ENCODE data around the gene FGFR2. TPM values are rescaled to one million over a fixed set of nuclear protein-coding genes. Genes with fewer than 3 reads are reported as not detected.
A peak's percentile ranks its signal among the peaks of the same experiment; 100 is the strongest.

The FGFR2 gene
- polyA plus RNA-seq, 1 donor from 2014 or later: not detected

DNA sequence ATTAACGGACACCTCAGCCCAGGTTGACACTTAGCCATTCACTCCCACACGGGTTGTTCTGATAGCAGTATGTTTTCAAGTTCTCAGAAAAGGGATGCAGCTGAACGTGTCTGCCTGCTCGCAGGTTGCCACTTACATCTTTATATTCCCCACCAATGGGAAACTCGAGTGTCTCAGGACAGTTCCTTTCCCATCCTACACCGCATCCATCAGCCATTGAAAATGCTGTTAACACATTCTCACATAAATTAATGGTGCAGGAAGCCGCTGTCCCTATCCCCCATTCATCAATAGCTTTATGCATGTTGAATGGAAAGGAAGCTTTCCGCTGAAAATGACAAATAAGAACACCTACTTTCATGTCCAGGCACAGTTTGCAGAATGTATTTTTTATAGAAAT lies 1.7 kb upstream of the FGFR2 start:
- no peaks in the 10 kb centered on the region for H3K9me3 Mint-ChIP-seq
- H3K36me3 Mint-ChIP-seq: no peaks in the 10 kb centered on the region
- peaks cover 33% of the 10 kb centered on the region for H3K27me3 Mint-ChIP-seq
- peaks cover 0 to 5% (median 2%) of the 10 kb centered on the region in 3 donors for H3K4me1 Mint-ChIP-seq
- H3K27ac Mint-ChIP-seq: no peak overlapping the region
- no peak overlapping the region for H3K4me3 Mint-ChIP-seq

DNA sequence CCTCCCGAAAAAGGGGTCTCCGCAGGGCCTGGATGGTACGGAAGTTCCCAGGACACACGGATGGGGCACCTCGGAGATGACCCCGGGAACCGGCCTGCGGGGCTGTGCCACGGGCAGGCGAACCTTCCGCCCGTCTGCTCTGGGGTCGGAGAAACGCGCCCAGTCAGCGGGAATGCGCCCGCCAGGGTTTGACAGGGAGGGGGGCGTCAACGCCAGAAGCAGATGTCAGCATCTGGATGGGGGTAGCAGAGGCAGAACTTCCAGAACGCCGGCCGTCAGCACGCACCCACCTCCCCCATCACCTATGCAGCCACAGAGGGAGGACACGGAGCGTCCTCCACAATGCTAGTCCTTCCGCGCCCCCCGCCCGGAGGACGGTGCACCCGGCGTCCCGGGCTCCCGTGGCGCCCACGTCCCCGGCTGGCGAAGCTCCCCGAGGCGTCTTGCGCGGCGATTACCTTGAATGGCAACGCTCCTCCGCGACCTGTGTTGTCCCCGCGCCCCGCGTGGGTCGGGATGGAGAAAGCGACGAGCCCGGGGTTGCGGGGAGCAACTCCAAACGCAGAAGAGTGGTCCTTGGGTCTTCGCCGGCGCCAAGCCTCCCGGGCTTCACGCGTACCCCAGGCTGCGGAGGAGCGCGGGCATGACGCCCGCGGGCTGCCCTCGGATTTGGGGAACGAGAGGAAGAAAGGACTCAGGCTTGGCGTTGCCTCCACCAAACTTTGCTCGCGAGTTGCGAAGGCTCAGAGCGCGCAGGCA lies 561 bp downstream of the FGFR2 start:
- H3K27me3 Mint-ChIP-seq: peaks cover 33% of the 10 kb centered on the region

DNA sequence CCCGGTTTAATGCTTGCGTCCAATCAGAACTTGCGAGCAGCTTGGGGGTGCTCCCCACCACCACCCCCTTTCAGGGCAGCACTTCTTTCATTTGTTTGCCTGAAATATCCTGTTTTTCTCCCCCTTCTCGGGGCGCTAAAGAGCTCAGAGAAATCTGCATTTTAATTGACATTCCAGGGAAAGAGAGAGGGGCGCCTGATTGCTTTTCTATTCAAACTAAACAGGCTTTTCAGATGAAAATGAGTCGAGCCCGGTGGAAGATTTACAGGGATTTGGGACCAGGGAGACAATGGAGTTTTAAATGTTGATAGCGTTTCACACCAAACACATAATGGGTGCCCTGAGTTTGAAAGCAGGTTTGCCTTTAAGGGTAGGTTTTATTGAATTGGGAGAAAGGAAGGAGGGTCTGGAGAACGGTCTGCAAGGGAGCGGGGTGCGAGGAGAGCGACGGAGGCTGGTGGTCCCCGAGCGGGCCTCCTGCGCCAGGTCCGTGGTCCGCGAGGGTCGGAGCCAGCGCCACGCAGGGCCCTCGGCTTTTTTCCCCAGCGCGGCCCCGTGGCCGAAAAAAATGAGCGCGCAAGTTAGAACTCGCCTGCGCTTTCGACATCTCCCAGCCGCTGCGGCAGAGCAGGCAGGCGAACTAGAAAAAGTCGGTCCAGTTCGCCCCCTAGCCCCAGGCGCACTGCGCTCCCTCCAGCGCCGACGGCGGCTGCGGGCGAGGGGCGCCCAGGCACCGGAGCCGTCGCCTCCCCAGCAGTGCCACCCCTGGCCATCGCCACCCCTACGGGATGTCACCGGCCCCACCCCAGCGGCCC lies 1.3 kb downstream of the FGFR2 start:
- no peaks in the 10 kb centered on the region for H3K36me3 Mint-ChIP-seq
- H3K27ac Mint-ChIP-seq: peak overlapping the region in 1 of 3 donors; percentile 59
- H3K4me1 Mint-ChIP-seq: peaks cover 0 to 6% (median 2%) of the 10 kb centered on the region in 3 donors
- H3K27me3 Mint-ChIP-seq: peaks cover 34% of the 10 kb centered on the region
- peak overlapping the region in 2 of 4 donors; percentile 17 to 55 for H3K4me3 Mint-ChIP-seq
- H3K9me3 Mint-ChIP-seq: no peaks in the 10 kb centered on the region

More for the DNA sequence above, 561 bp downstream of the FGFR2 start:
- H3K27ac Mint-ChIP-seq: no peak overlapping the region
- H3K4me3 Mint-ChIP-seq: no peak overlapping the region
- H3K36me3 Mint-ChIP-seq: no peaks in the 10 kb centered on the region
- peaks cover 0 to 6% (median 2%) of the 10 kb centered on the region in 3 donors for H3K4me1 Mint-ChIP-seq
- no peaks in the 10 kb centered on the region for H3K9me3 Mint-ChIP-seq

DNA sequence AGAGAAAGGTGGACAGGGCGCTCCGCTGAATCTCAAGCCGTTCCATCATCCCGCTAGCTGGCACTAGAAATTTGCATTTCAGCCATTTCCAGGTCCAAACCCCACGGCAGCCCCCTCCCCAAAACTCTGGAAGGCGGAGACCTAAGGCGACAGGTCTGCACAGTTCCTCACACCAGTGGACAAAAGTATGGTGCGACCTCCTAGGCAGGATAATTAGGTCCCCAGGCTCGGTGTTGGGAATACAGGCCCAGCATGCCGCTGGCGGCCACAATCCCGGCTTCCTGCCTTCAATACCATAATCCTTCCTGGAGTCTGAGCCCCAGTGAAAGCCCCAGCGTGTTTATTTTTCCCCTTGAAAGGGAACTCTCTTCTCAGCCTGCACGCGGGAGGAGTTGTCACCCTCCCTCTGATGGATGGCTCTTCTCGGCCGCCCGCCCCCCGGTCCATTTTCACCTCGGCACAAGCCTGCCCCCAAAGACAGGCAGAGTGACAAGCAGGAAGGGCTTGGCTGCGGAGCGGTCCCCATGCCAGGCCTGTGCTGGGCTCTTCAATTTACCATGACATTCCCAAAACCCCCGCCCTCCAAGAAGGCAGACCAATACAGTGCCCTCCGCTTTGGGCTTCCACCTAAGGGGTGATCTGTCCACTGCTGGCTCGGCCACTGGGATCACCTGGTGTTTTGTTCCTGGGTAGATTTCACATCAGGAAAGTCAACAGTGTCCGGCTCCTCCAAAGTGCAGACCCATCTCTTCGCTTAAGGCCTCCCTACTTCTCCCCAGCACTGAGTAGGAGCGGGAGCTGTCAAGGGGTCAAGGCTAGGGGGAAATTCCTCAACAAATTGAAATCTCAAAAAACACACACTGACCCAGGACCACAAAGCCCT lies 2.2 kb downstream of the FGFR2 start:
- H3K9me3 Mint-ChIP-seq: no peaks in the 10 kb centered on the region
- no peaks in the 10 kb centered on the region for H3K36me3 Mint-ChIP-seq
- peak overlapping the region in 1 of 3 donors; percentile 59 for H3K27ac Mint-ChIP-seq
- peaks cover 0 to 6% (median 2%) of the 10 kb centered on the region in 3 donors for H3K4me1 Mint-ChIP-seq
- no peak overlapping the region for H3K4me3 Mint-ChIP-seq
- peaks cover 31% of the 10 kb centered on the region for H3K27me3 Mint-ChIP-seq

- Mint-ChIP-seq H3K27ac (no peak overlapping the region), H3K4me1 (peaks cover 0 to 6% (median 2%) of the 10 kb centered on the region in 3 donors), H3K4me3 (no peak overlapping the region), H3K27me3 (peaks cover 28% of the 10 kb centered on the region), H3K36me3 (no peaks in the 10 kb centered on the region), H3K9me3 (peaks cover 0 to 3% (median 0%) of the 10 kb centered on the region in 3 donors)
Observed at GRCh38 chr10:121595351-121595805, 2.9 kb downstream of the FGFR2 start.

DNA sequence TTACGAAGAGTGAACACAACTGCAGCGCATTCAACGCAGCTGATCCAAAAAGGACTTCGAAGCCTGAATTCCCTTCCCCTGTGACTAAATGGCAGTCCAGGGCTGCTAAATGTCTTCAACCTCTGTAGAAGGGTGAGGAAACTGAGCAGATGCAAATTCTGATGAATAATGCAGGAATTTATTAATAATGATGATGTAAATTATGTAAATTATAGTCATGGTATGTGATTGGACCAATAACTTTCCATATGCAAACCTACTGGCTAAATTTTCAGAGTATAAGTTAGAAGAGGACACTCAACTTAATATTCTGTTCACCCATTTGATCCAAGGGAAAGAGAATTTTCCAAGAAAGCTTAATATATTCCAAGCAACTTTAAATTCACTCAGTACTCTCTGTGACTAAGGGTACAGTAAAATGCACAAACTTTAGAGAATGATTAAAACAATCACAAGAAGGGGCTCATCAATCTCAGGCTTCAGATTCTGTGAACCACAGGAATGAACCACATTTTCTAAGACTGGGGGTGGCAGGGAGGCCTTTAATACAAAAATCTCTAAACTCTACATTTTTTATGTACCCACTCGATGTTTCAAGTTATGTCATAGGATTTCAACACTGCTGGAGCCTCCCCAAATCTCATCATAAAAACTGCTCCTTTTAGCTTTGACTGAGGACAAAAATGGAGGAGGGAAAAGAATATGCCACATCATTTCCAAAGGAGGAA lies 3.5 kb downstream of the FGFR2 start:
- Mint-ChIP-seq H3K36me3 (no peaks in the 10 kb centered on the region), H3K4me1 (peaks cover 0 to 6% (median 2%) of the 10 kb centered on the region in 3 donors), H3K27ac (no peak overlapping the region), H3K4me3 (no peak overlapping the region), H3K27me3 (peaks cover 28% of the 10 kb centered on the region), H3K9me3 (peaks cover 0 to 3% (median 0%) of the 10 kb centered on the region in 3 donors)

DNA sequence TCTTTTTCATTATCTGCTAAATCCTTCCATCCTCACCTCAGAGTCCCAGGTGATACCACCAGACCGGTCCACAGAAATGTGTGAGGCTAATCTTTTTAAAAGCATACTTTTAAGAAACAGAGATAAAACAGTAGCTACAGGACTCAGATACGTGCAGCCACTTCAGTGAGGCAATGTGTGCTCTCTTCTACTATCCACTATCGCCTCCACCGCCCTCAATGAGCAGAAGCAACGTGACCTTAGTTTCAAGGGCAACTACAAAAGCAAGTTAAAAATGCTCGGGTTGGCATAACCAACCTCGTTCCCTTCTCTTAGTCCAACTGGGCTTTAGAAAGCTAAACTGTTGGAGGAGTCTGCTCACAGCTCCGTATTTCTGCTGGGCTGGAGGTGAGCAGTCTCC lies 4.2 kb downstream of the FGFR2 start:
- Mint-ChIP-seq H3K27me3 (peaks cover 23% of the 10 kb centered on the region), H3K9me3 (peaks cover 0 to 3% (median 0%) of the 10 kb centered on the region in 3 donors), H3K4me1 (peaks cover 0 to 6% (median 2%) of the 10 kb centered on the region in 3 donors), H3K4me3 (no peak overlapping the region), H3K27ac (no peak overlapping the region), H3K36me3 (no peaks in the 10 kb centered on the region)

- Mint-ChIP-seq H3K27me3 (peaks cover 19% of the 10 kb centered on the region), H3K4me1 (peaks cover 0 to 3% (median 2%) of the 10 kb centered on the region in 3 donors), H3K4me3 (no peak overlapping the region), H3K36me3 (no peaks in the 10 kb centered on the region), H3K9me3 (peaks cover 0 to 3% (median 0%) of the 10 kb centered on the region in 3 donors), H3K27ac (no peak overlapping the region)
Observed at GRCh38 chr10:121593281-121594075, 4.8 kb downstream of the FGFR2 start.

- Mint-ChIP-seq H3K4me3 (no peak overlapping the region), H3K9me3 (peaks cover 0 to 5% (median 0%) of the 10 kb centered on the region in 3 donors), H3K4me1 (peaks cover 0 to 5% (median 2%) of the 10 kb centered on the region in 3 donors), H3K27ac (no peak overlapping the region), H3K36me3 (no peaks in the 10 kb centered on the region), H3K27me3 (peaks cover 17% of the 10 kb centered on the region)
Observed at GRCh38 chr10:121592155-121592890, 5.9 kb downstream of the FGFR2 start.

- H3K27me3 Mint-ChIP-seq: peaks cover 13% of the 10 kb centered on the region
- H3K4me1 Mint-ChIP-seq: peaks cover 0 to 4% (median 0%) of the 10 kb centered on the region in 3 donors
- H3K4me3 Mint-ChIP-seq: no peak overlapping the region
- H3K27ac Mint-ChIP-seq: no peak overlapping the region
- no peaks in the 10 kb centered on the region for H3K36me3 Mint-ChIP-seq
- H3K9me3 Mint-ChIP-seq: peaks cover 0 to 6% (median 0%) of the 10 kb centered on the region in 3 donors
Observed at GRCh38 chr10:121591186-121591585, 7.1 kb downstream of the FGFR2 start.

GRCh38 chr10:121590772-121591171 lies 7.5 kb downstream of the FGFR2 start:
- Mint-ChIP-seq H3K27ac (no peak overlapping the region), H3K36me3 (no peaks in the 10 kb centered on the region), H3K4me1 (peaks cover 0 to 4% (median 0%) of the 10 kb centered on the region in 3 donors), H3K27me3 (peaks cover 9% of the 10 kb centered on the region), H3K4me3 (no peak overlapping the region), H3K9me3 (peaks cover 0 to 7% (median 0%) of the 10 kb centered on the region in 3 donors)

GRCh38 chr10:121589553-121589952 lies 8.7 kb downstream of the FGFR2 start:
- Mint-ChIP-seq H3K27me3 (peaks cover 6% of the 10 kb centered on the region), H3K9me3 (peaks cover 0 to 7% (median 0%) of the 10 kb centered on the region in 3 donors), H3K27ac (no peak overlapping the region), H3K36me3 (no peaks in the 10 kb centered on the region), H3K4me1 (peaks cover 0 to 4% (median 0%) of the 10 kb centered on the region in 3 donors), H3K4me3 (no peak overlapping the region)

DNA sequence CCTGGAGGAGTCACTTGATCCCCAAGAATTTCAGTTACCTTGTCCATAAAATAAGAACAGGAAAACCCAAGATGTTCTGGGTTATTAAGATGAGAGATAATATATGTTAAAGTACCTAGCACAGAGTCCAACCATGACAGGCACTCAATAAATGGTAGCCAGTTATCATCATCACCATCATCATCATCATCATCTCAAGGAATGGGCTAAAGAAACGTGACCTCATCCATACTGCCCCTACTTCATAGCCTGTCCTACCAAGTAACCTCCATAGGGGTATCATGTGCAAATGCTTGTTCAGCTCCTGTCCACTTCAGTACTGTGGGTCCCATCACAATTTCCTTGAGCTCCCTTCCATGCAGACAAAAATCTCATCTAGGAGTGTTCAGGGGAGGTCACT lies 14.4 kb downstream of the FGFR2 start:
- Mint-ChIP-seq H3K27me3 (peaks cover 4% of the 10 kb centered on the region), H3K36me3 (no peaks in the 10 kb centered on the region), H3K9me3 (peaks cover 0 to 8% (median 0%) of the 10 kb centered on the region in 3 donors), H3K4me3 (no peak overlapping the region), H3K4me1 (peaks cover 0 to 2% (median 0%) of the 10 kb centered on the region in 3 donors), H3K27ac (no peak overlapping the region)
